Islet precursor cell (in vitro differentiated cells): ENCODE measurements around the gene LRRC4.

Source experiments
- DNase-seq: peaks from one replicate; pipeline ENCODE4 v3.0.0-alpha.2; 2018

Gene LRRC4

DNA sequence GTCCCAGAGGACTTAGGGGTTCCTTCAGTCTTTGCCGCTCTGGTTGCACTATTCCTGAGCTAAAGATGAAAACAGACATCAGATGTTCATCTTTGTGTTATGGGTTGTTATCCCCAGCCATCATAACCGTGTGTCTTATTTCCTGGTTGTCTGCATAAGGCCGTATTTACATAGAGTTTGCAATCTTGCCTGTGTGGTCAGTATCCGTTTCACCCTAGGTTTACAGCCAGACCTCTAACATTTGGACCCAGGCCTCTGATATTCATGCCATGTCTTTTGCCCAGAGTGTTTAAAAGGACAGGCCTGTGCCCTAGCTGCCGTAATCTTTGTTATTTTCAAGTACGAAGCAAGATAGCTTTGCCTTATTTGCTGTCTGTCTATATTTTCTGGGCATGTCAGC lies 26.6 kb downstream of the LRRC4 start:
- no peak for DNase-seq

DNA sequence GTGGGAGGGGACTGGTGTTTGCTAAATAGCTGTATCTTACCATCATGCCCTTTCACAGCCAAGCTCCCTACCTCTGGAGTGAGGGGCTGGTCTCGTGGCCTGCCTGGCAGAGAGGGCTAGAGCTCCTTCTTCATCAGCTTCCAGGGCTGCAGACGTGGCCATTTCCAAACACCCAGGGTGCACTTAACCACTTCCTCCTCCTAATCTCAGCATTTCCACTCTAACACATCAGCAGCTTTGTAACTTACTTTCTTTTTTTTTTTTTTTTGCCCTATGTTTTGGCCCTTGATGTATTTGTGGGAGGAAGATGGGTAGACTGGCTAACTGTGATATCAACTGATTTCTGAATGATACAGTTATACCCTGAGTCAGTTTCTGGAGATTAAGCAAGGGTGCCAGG lies 27.4 kb downstream of the LRRC4 start:
- DNase-seq, result no peak

DNA sequence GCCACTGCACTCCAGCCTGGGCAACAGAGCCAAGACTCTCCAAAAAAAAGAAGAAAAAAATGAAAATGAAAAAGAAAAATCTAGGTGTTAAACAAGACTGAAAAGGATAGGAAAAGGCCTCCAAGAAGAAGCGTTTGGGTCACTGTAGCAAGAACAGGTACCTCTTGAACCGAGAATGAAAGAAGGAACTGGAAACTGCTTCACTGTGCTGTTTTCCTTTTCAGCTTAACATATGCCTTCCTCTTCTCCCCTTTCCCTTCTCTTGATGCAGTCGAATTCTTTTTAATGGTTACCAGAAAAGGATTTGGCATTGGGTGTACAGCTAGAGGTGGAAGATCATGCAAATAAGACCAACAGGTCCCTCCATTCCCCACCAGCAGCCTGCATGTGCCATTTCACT lies 28.1 kb downstream of the LRRC4 start:
- no peak for DNase-seq

DNA sequence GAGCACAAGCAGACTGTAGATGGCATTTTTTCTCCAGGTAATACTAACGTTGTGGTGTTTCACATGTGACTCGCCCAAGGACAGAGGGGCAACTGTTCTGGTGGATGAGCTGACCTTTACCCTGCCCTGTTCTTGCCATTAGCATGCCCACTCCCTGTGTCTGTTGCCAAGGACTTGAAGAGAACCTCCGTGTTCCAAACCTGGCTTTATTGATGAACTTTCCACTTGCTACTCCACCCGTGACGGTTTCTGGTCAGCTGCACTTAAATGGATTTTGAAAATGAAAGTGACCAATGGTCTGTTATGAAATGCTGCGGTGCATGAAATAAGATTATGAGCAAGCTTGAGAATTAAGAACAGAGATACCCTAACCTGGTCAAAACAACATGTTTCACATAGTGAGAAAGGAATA lies 30.4 kb downstream of the LRRC4 start:
- DNase-seq, result no peak

DNA sequence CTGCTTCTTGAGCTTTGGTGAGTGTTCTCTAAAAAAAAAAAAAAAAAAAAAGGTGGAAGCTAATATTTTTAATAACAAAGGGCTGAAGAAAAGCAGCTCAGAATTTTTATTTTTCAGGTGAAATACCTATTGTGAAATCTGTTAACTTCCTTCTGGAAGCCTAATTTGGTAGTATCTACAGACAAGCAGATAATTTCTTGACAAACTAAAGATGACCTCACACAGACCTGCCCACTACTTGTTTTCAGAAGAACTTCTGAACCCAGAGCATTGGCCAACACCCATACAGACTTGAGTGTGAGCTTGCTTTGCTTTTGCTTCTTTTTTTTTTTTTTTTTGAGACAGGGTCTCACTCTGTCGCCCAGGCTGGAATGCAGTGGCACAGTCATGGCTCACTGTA lies 31.2 kb downstream of the LRRC4 start:
- DNase-seq, result no peak

DNA sequence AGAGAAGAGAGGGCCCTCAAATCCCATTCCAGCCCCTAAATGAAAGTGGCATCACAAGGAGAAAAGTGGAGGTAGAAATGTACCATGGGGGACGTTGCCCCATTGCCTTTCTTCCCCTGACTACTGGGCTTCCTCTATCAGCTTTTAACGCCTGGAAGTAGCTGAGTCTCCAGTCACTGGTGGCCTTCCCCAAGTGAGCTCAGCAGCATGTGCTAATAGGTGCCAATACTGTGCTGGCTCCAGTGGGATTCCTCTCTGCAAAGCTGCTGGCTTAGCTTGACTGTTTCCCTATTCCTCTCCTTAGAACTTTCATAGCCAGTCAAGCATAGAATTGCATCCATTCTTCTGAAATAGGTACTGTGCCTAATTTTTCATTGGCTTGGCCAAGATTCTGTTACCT lies 32.6 kb downstream of the LRRC4 start:
- DNase-seq, result no peak

DNA sequence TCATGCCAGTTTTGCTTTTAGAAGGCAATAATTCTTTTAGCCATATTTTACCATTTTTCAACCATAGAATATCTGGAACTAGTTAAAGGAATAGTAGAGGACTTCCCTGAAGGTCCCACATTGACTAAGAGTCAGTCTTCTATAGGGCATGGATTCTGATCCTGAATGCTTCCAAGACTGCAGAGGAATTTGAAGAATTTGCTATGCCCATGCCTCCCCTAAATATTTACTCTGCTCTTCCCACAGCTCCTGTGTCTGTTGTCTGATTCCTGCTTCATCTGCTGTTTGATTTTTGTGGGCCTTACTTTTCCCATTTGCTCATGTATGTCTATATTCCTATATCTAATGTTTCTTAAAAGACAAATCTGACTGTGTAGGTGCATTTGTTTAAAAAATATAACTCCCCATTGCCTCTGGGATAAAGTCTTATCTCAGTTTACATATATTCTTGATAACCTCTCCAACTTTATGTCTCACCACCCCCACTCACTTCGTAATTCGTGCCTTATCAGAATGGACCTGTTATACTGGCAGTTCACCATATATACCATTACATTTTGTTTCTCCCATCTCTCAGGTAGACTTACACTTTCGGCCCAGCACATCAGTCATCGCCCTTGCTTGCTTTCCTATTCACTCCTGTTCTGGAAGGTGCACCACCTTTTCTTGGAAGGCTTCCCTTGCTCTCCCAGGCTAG lies 33.9 kb downstream of the LRRC4 start:
- no peak for DNase-seq

DNA sequence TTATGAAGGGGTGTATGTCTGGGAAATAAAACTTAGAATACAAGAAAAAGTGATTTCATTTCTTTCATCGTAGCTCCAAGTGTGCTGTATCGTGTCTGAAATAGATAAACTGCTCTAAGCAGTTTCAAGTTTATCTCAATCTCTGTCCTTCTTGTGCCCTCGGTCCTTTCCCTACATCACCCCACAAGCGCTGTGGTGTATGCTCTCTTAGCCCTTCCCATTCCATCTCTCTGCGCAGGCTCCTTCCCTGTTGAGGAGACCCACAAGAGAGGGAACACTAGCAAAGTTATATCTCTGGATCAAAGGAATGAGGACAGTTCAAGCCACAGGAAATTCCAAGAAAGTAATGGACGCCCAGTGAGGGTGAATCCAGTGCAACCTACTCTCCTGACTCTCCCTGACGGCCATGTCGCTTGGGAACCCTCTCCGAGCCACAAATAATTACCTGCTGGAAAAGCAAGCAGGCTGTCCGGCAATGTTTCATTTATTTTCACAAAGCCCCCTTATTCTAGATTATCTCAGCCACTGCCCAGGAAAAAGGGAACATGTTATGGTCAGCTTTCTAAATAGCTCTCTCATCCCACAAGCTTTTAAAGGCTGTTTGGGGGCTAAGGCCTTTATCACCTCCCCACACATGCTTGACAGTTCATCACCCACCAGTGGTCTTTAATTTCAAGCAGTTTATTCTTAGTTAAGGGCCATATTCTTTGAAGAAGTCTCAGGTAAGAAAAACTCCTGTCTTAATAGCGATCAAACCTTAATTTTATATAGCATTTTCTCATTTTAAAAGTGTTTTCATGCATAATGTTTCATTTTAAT lies 34.8 kb downstream of the LRRC4 start:
- DNase-seq, result no peak

DNA sequence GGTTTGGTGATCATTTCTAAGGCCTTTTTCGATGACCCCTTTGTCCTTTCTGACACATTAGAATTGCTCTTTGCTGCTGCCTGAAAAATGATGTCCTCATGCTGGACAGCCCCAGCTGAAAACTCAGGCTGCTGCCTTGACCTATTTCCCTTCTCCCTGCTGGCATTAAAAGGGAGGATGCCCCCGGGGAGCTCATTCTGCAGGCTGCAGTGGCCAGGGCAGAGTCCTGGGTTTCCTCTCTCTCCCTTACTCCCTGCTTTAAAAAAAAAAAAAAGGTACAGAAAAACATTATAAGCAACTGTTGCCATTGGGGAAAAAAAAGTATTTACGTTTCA lies 35.4 kb downstream of the LRRC4 start:
- DNase-seq, result no peak

DNA sequence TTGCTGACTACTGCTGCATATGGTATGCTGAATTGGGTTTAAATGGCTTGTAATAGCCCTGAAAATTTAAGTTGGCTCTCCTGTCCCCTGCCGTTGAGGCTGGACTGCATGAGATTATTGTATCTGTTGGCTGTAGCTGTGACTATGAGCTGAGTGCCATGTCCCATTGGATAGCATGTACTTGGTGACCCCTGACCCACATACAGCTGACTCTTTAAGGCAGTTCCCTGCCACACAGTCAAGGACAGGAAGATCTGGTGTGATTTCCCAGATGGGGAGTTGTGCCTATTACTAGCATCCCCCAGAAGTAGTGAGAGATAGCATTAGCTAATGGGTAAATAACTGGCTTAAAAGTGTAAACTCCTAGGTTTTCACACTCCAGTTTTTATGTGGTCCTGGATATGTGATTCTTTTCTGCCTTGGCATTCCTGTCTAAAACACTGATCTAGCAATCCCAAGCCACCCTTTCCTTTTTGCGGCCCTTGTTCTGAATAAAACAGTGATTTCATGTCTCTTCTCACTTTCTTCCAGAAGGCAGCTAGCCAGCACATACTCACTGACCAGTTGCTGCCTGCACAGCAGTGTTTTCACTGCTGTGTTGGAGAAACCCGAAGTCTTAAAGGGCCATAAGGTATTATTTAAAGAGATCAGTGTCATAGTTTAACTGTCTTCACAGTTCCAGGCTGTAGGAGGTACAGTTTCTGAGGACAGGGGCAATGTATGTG lies 35.9 kb downstream of the LRRC4 start:
- no peak for DNase-seq

DNA sequence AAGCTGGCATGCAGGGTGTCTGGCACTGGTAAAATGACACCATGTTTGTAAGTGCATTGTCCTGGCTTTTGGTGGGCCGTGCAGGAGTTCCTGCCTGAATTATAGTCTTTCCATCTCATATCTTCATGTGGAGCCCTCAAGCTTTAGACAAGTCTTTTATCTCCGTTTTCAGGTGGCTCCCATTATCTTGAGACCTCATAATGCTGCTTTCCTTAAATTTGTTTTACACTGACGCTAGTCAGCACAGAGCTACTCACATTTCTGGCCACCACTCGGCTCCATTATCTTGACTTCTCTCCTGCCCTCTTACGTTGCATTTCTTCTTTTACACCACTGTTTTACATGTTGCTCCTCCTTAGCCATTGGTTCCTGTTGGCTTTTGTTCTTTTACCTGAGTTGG lies 37.2 kb downstream of the LRRC4 start:
- no peak for DNase-seq

DNA sequence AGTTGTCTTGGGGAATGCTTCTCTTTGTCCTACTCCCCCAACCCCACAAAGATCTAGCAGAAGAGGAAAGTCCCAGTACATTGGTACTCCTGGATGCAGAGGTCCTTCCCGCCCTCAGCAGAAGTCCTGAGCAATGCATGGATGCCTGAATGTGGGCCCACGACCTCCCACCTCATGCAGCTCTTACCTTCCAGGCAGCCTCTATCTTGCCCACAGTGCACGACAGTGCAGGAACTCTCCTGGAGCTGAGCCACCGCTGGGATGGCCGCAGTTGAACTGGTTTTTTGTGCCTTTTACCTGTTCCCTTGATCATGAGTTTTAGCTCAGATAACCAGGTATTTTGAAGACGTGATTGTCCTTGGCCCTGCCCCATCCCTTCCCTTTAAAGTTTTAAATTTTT lies 37.9 kb downstream of the LRRC4 start:
- no peak for DNase-seq

DNA sequence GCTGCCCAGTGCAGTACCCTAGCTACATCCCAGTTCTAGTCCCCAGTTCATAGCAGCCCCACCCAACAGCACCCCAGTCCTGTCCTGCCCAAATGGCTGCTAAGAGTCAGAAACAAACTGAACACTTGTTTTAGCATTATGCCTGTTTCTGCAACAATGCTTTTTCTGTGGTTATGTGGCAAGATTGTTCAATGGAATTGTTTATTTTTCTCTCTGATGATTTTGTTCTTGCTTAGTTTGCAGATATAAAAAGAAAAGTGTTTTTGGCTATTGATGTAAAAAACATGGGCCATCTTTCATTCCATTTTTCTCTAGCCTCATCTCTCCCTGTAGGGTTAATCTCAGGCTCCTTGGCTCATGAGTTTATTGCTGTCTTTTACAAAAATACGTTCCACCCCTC lies 42.5 kb downstream of the LRRC4 start:
- DNase-seq, result no peak

DNA sequence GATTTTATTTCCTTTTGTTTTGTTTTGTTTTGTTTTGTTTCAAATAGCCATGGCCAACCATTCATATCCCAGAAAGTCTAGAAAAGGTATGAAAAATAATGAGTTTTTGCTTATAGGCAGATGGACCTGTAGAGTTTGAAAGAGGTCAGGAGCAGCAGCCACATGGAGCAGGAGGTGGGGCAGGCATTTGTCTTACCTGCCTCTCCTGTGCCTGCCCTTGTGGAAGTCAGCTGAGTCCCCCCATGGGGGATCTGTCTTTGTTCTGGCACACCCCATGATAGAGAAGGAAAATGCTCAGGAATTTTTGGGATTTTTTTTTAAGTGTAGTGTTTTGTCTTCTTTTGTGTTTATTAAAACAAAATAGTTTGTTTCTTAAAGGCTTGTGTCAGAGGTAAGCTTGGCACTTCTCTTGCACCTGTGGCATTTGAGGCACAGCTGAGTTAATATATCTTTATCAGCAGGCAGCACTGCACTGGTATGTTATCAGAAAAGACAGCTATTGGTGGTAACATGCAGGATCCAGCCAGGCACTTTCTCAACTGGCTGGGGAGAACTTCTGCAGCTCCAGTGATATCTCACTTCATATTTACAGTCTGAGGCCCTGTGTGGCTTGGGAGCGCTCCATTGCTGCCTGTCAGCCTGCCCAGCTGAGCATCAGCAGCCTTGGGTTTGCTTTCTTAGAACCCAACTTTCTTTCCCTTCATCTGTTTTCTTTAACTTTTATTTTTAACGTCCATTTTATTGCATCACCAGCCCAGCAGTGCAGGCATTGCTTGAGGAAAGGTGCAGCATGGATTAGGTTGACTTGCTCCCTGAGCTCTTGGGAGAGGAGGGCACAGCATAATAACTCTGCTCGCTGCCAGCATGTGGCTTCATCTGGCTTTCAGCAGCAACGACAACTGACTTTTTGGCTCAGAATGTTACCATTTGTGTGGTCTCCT lies 44.4 kb downstream of the LRRC4 start:
- no peak for DNase-seq

DNA sequence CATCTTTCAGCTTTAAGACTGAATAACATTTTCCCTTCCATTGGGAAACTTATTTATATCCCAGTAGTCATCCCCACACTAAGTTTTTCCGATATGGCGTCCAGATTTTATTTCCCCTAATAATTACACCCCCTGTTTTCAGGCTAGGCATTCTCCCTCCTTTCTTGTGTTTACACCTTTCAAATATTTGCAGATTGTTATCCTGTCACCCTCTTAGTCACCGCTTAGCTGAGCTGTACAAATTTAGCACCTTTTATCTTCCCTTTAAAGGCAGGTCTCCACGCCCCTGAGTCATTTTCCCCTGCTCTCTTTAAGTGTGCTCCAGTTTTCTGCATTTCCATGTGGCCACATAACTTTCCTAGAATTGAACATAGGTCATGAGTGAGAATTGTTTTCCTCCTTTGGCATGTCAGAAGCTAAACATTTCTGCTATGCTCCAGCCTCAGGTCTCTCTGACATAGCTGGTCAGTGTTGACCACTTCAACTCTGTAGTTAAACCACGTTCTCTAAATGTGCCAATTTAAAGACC lies 47.4 kb downstream of the LRRC4 start:
- no peak for DNase-seq

DNA sequence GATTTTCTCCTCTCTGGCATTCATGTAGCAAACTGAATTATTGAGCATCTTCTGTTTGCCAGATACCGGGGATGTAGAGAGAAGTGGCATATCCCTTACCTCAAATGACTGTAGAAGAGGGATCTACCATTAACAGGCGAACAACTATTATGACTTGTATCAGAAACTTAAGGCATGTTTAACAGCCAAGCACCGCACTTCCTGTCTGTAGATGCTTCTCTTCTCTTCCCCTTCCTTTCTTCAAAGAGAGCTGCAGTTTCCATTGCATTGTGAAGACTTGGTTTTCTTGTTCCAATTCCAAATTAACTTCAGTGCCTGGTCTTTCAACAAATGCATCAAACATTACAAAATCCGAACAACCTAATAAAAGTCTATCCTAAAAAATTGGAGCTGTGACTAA lies 49.3 kb downstream of the LRRC4 start:
- DNase-seq, result no peak

DNA sequence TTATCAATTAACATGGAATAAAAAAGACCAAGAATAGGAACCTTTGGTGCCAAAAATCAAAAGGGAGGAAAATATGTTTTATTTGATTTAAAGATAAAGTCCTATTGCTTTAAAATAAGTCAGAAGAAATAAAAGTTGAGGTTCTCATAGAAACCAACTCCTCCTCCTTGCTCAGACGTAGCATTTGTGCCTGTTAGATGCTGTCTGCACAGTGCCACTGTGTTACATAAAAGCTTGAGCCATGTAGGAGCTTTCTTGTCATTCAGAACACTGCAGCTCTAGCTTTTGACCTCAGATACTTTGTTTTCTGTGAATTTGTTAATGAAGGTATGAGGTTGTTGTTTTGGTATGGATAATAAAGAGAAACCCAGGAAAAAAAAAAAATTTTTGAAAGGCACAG lies 50.3 kb downstream of the LRRC4 start:
- DNase-seq, result no peak

DNA sequence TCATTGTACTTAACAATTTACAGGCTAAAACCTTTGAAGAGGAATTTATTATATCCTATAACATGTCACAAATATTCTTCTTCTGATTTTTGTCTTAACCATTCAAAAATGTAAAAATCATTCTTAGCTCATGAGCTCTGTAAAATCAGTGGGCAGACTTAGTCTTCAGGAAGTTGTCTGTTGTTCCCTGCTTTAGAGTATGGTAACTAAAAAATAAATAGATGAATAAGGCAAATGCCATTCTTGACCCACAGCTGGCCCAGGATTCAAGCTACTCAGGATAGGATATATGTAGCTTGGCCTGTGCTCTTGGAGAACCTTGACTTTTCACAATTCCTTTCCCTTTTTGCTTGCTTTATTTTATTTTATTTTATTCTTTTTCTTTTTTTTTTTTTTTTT lies 51.5 kb downstream of the LRRC4 start:
- DNase-seq, result no peak

DNA sequence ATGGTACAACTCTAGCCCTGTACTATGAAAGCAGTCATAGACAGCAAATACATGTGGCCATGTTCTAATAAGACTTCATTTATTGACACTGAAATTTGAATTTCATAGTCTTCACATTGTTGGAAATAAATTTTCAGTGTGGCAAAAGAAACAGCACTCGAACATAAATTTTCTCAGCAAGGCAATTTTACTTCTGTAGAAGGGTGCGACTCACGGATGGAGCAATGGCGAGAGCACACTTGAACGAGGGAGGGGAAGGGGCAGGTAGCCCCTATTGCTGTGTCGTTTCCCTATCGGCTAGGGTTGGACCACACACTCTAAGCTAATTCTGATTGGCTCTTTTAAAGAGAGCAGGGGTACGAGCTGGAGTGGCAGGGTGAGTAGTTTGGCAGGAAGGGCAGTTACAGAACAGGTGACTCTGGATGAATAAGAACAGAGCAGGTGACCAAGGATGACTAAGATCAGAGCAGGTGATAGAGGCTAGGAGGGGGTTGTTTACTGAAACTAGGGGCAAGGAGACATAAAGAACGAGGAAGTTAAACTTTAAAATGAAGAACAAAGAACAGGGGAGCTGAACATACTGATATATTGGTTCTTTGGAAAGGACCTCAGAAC lies 52.0 kb downstream of the LRRC4 start:
- no peak for DNase-seq

DNA sequence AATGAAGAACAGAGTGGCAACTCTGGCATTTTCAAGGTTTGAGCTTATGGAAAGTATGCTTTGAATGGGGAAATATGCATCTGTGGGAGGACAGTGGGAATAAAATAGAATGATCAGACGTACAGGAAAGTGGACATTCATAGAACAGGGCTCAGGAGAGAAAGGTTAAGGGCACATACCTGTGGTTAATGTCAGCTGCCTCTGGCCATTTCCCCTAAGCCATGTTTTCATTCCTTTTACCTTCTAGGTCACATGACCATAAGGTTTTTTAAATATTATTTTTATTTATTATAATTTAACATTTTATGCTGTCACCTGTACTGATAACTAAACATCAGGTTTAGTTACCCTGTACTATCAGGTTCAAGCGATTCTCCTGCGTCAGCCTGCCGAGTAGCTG lies 52.8 kb downstream of the LRRC4 start:
- DNase-seq, result no peak
